HG02870 (cell line): ENCODE measurements around the gene GPR137C.

Source experiments
- ATAC-seq: cut with Tn5 transposase; IDR thresholded peaks from one replicate; pipeline ENCODE4 v1.9.1; 2021; ENCODE audit warnings: mild to moderate bottlenecking, moderate library complexity; ENCODE audit not compliant: unreplicated experiment

GPR137C gene

DNA sequence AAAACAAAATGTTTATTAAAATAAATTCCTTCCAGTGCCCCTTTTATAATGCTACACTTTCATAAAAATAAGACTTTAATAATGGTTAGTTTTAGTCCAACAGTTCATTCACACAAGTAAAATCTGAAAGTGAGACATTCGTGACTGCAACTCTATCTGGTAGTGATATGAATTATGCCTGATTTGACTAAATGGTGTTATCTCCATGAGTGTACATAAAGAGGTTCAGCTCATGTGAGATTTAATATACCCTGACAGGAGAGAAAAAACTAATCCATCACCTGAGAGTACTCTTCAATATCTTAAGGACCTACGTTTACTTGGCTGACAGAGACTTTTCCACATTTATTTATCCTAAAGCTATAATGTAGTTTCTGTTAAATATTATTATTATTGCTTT lies 108.7 kb downstream of the GPR137C start:
- no peak for ATAC-seq

DNA sequence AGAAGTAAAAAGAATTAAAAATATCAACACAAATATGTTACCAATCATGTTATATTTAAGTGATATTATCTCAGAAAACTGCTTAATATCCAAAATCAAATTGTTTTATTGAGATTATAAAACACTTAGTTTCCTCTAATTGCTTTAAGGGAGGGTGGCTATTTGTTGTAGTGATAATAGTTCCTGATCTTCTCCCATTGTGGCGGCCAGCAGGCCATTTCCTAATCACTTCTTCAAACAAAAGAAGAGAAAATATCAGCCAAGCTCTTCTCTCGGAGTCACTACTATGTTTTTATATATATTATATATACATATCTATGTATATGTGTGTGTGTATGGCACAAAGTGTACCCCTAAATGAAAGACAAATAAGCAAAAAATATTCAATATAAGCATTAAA lies 111.2 kb downstream of the GPR137C start:
- no peak for ATAC-seq

DNA sequence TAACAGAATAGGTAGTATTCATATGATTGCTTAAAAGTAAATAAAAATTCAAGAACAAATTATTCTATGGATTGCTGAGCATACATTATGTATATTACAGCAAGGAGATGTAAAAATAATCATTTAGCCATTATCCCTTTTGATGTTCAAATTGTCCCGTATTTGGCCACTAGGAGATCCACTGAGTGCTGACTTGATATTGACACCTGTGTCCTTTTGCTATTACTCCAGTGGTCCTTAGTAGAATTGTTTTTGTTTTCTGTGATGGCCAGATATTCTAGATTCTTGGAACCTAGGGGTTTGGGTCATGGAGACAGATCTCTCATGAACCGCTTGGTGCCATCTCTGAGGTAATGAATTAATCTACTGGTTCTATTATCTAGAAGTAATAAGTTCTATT lies 126.0 kb downstream of the GPR137C start:
- no peak for ATAC-seq

DNA sequence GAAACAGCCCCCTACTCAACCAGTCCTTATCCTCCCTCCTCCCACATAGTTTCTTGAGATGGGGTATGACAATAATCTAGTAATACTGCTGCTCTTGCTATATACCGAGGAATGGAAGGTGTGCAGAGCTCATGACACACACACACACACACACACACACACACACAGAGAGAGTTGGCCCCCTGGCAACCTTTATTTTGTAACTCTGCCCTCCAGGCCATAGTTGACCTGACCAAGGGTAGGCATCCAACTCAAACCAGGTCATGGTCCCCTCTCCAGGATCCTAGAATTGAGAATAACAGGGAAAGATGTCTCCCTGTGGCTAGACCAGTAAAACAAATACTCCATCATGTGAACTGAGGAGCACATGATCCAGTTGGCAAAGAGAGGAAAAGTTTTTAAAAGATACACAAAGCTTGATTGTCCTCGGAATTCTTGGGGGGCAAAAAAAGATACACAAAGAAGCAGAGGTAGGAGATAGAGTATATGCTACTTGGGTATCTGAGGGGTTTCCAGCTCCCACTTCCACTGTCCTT lies 131.4 kb downstream of the GPR137C start:
- ATAC-seq = no peak

DNA sequence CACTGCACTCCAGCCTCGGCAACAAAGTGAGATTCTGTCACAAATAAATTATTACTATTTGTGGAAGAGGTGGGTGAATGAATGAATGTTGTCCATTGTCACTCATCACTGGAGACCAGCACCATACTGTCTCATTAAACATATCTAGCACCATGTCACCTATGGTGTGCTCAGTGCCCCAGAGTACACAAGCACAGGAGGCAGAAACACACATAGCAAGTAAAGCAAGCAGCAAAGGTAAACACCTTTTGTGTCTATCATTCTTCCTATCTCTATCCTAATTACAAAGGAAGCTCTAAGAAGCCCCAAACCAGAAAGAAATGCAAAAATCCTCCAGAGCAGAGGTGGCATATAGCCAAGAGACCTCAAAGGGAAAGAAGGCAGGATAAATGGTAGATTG lies 133.5 kb downstream of the GPR137C start:
- ATAC-seq = no peak
